ENCODE measurements around the gene TBC1D20. TPM values are rescaled to one million over a fixed set of nuclear protein-coding genes. Genes with fewer than 3 reads are reported as not detected.

The TBC1D20 gene
- total RNA-seq, 1 experiment from 2014 or later, result 32.3 TPM

GRCh38 chr20:460707-461106, 1.6 kb downstream of the TBC1D20 start (continued):
- TF ChIP-seq, protein P1, sequence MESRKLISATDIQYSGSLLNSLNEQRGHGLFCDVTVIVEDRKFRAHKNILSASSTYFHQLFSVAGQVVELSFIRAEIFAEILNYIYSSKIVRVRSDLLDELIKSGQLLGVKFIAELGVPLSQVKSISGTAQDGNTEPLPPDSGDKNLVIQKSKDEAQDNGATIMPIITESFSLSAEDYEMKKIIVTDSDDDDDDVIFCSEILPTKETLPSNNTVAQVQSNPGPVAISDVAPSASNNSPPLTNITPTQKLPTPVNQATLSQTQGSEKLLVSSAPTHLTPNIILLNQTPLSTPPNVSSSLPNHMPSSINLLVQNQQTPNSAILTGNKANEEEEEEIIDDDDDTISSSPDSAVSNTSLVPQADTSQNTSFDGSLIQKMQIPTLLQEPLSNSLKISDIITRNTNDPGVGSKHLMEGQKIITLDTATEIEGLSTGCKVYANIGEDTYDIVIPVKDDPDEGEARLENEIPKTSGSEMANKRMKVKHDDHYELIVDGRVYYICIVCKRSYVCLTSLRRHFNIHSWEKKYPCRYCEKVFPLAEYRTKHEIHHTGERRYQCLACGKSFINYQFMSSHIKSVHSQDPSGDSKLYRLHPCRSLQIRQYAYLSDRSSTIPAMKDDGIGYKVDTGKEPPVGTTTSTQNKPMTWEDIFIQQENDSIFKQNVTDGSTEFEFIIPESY (IDR thresholded peaks at IDR 0.05; ENCODE audit: extremely low read depth, insufficient replicate concordance, low read length), result no peak
- TF ChIP-seq MAX (IDR thresholded peaks at IDR 0.05), result no peak
- no peak for TF ChIP-seq FOSL1 (IDR thresholded peaks at IDR 0.05; ENCODE audit: low read depth)
- TF ChIP-seq CEBPB (IDR thresholded peaks at IDR 0.05; ENCODE audit: low read depth), result no peak

DNA sequence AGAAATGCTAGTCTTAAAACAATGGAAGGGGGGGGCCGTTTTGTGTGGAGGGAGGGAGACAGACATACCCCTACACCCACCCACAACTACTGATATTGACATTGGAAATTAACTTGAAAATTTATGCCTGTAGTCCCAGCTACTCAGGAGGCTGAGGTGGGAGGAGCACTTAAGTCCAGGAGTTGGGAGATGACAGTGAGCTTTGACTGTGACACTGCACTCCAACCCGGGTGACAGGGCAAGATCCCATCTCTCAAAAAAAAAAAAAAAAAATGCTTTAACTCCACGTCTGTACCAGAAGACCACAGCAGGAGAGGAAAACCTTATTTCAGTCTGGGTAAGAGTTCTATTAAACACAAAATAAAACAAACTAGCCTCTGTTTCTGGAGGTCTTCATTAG, 2.2 kb downstream of the TBC1D20 start:
- Histone ChIP-seq H3K36me3 (ENCODE audit: control insufficient read depth in 1 of 2, insufficient read depth in 2 of 2, low read length in 2 of 2) (0 out of 4 replicates have a peak, but pooled peaks cover 0 to 2% of the 10 kb centered on the region in 2 experiments), H3K9me3 (ENCODE audit: control insufficient read depth in 1 of 2, insufficient read depth in 1 of 2, low read depth in 1 of 2, low read length in 2 of 2) (no peaks in the 10 kb centered on the region), H2AFZ (ENCODE audit: low read depth, low read length, poor library complexity, severe bottlenecking) (no peak overlapping the region), H3K27me3 (ENCODE audit: insufficient read depth, low read length) (no peaks in the 10 kb centered on the region), H3K4me3 (replicated peaks in 1 of 2; ENCODE audit: low read depth in 1 of 2, low read length in 2 of 2) (no peak overlapping the region), H3K9me2 (ENCODE audit: insufficient read depth) (no peaks in the 10 kb centered on the region), H3K4me2 (ENCODE audit: low read length) (no peak overlapping the region), H3K4me1 (ENCODE audit: control insufficient read depth in 1 of 2, insufficient read depth in 2 of 2, low read length in 2 of 2) (peaks cover 7 to 15% of the 10 kb centered on the region in 2 experiments; a peak in 3 of 4 replicates), H3K79me2 (ENCODE audit: insufficient read depth, low read length) (peaks cover 65% of the 10 kb centered on the region), H3K9ac (ENCODE audit: low read length) (no peak overlapping the region), H3K27ac (ENCODE audit: low read depth, low read length) (no peak overlapping the region), H4K20me1 (ENCODE audit: insufficient read depth) (peaks cover 8% of the 10 kb centered on the region; the same call in 1 of the 2 replicates)
- no peak for TF ChIP-seq POLR2A (IDR thresholded peaks at IDR 0.05; ENCODE audit: borderline replicate concordance, extremely low read depth, insufficient read depth, insufficient read length)
- TF ChIP-seq TCF7L2 (IDR thresholded peaks at IDR 0.05; ENCODE audit: borderline replicate concordance, extremely low read depth, insufficient read depth, insufficient read length), result no peak
- no peak for TF ChIP-seq CEBPB (IDR thresholded peaks at IDR 0.05; ENCODE audit: low read depth)
- TF ChIP-seq FOSL1 (IDR thresholded peaks at IDR 0.05; ENCODE audit: low read depth), result no peak
- TF ChIP-seq EZH2phosphoT487 (IDR thresholded peaks at IDR 0.05; ENCODE audit: borderline replicate concordance), result no peak
- TF ChIP-seq SRF (IDR thresholded peaks at IDR 0.05; ENCODE audit: low read depth), result no peak
- TF ChIP-seq YY1 (IDR thresholded peaks at IDR 0.05; ENCODE audit: extremely low read depth, insufficient replicate concordance, low read depth, low read length), result no peak
- POLR2A ChIA-PET, result interaction anchor here (1.0 kb wide), 2 partner anchors 13 to 89 kb away, joined by 3 to 4 read pairs; no protein-coding TSS in a partner anchor
- CTCF ChIA-PET, result no interaction called here
- ATAC-seq (no peak), DNase-seq (ENCODE audit: low read depth, low spot score) (no peak)
- RAD21 ChIA-PET (ENCODE audit: low non-redundant PET in 1 of 2, low total read pairs in 2 of 2, uncharacterized antibody in 2 of 2, unreplicated experiment in 2 of 2), result no interaction called here
- BruUV-seq (replicated peaks), result no TSS peak
- intact Hi-C loops (cut with micrococcal nuclease), result no loop called here
